Tibial nerve (tissue), 3 donors: Measurements from ENCODE around the gene CPHXL.

ENCODE experiments used
- CTCF ChIP-seq, 5 experiments: fragments of 200-600 bp in 3 of 5; fragments of 450-650 bp in 2 of 5; sonication (generic) in 3 of 5; IDR thresholded peaks; one replicate each; pipeline ENCODE4 v1.5.1; 2016 to 2019; ENCODE audit warnings: antibody characterized with exemption in 5 of 5, mild to moderate bottlenecking in 3 of 5, moderate library complexity in 2 of 5
- POLR2A ChIP-seq, 2 donors: fragments of 450-650 bp; IDR thresholded peaks; one replicate each; pipeline ENCODE4 v1.6.1; 2017; ENCODE audit warnings: antibody characterized with exemption in 2 of 2, mild to moderate bottlenecking in 2 of 2, moderate library complexity in 2 of 2

- TF ChIP-seq POLR2A (IDR thresholded peaks at IDR 0.05) = no peak
- no peak for TF ChIP-seq CTCF (IDR thresholded peaks at IDR 0.05)
These were observed 46.9 kb downstream of the CPHXL start for GRCh38 chr16:75679366-75679765.
